TTC549 (cell line): Measurements from ENCODE around the gene ABR.
"Not testable (repeated sequence)": the region's sequence is repeated elsewhere in the genome, so short reads cannot be mapped to it uniquely, and the experiment has no call there.

Source experiments
- FAIRE-seq: peaks from 2 replicates; lab custom pipeline; 2012; peaks lifted over from hg19 to GRCh38; lab: Jason Lieb, UNC

ABR gene

GRCh38 chr17:1094591-1094990 is 85.2 kb downstream of the ABR start:
- FAIRE-seq = no peak

- no peak for FAIRE-seq
Observed at GRCh38 chr17:1091900-1092299, 87.9 kb downstream of the ABR start.

GRCh38 chr17:1091190-1091534 is 88.6 kb downstream of the ABR start:
- FAIRE-seq = no peak

- no peak for FAIRE-seq
Observed at GRCh38 chr17:1090465-1091189, 89.2 kb downstream of the ABR start.

- FAIRE-seq = no peak
Observed at GRCh38 chr17:1089915-1090314, 89.9 kb downstream of the ABR start.

- FAIRE-seq = no peak
Observed at GRCh38 chr17:1087381-1088241, 92.2 kb downstream of the ABR start.

- FAIRE-seq = no peak
Observed at GRCh38 chr17:1083451-1084187, 96.2 kb downstream of the ABR start.

- no peak for FAIRE-seq
Observed at GRCh38 chr17:1082579-1082978, 97.2 kb downstream of the ABR start.

- no peak for FAIRE-seq
Observed at GRCh38 chr17:1078831-1079561, 100.8 kb downstream of the ABR start.

GRCh38 chr17:1077986-1078711 is 101.6 kb downstream of the ABR start:
- FAIRE-seq = no peak

GRCh38 chr17:1077581-1077985 is 102.2 kb downstream of the ABR start:
- no peak for FAIRE-seq

GRCh38 chr17:1076982-1077302 is 102.8 kb downstream of the ABR start:
- no peak for FAIRE-seq

GRCh38 chr17:1076299-1076981 is 103.3 kb downstream of the ABR start:
- no peak for FAIRE-seq

- FAIRE-seq = no peak
Observed at GRCh38 chr17:1074886-1075605, 104.7 kb downstream of the ABR start.

GRCh38 chr17:1073963-1074625 is 105.7 kb downstream of the ABR start:
- not testable (repeated sequence) for FAIRE-seq

GRCh38 chr17:1073241-1073962 is 106.4 kb downstream of the ABR start:
- no peak for FAIRE-seq

- FAIRE-seq = no peak
Observed at GRCh38 chr17:1072551-1072961, 107.2 kb downstream of the ABR start.

- no peak for FAIRE-seq
Observed at GRCh38 chr17:1071103-1071825, 108.5 kb downstream of the ABR start.

- no peak for FAIRE-seq
Observed at GRCh38 chr17:1070411-1070810, 109.4 kb downstream of the ABR start.
